ENCODE results near the gene PIWIL4.
A peak's percentile ranks its signal among the peaks of the same experiment; 100 is the strongest.

The PIWIL4 gene

DNA sequence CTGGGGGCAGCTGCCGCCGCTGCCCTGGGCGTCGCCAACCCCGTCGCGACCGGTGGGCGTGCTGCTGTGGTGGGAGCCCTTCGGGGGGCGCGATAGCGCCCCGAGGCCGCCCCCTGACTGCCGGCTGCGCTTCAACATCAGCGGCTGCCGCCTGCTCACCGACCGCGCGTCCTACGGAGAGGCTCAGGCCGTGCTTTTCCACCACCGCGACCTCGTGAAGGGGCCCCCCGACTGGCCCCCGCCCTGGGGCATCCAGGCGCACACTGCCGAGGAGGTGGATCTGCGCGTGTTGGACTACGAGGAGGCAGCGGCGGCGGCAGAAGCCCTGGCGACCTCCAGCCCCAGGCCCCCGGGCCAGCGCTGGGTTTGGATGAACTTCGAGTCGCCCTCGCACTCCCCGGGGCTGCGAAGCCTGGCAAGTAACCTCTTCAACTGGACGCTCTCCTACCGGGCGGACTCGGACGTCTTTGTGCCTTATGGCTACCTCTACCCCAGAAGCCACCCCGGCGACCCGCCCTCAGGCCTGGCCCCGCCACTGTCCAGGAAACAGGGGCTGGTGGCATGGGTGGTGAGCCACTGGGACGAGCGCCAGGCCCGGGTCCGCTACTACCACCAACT lies 22.4 kb upstream of the PIWIL4 start:
- POLR2A ChIA-PET, result interaction anchor here (0.6 to 1.3 kb wide), 6 partner anchors 9 to 416 kb away, joined by 3 to 4 read pairs (median 3); partner anchors contain the start of gene PANX1
- CTCF ChIA-PET, result no interaction called here
- DNase-seq (ENCODE audit: extremely low spot score), result no peak
- TF ChIP-seq FOXK2 (IDR thresholded peaks at IDR 0.05) (no peak), FOXA1 (IDR thresholded peaks at IDR 0.05) (no peak), HDGF (IDR thresholded peaks at IDR 0.05; ENCODE audit: borderline replicate concordance) (no peak), SUZ12 (IDR thresholded peaks at IDR 0.05) (no peak), BHLHE40 (IDR thresholded peaks at IDR 0.05; ENCODE audit: borderline replicate concordance) (no peak), ARNT (IDR thresholded peaks at IDR 0.05) (no peak), TARDBP (IDR thresholded peaks at IDR 0.05) (no peak), ELF4 (IDR thresholded peaks at IDR 0.05) (no peak), CTBP1 (IDR thresholded peaks at IDR 0.05; ENCODE audit: borderline replicate concordance) (no peak), FOXM1 (IDR thresholded peaks at IDR 0.05; ENCODE audit: borderline replicate concordance) (no peak), NFRKB (IDR thresholded peaks at IDR 0.05) (no peak), L3MBTL2 (conservative IDR thresholded peaks at IDR 0.05) (no peak), SP1 (IDR thresholded peaks at IDR 0.05) (no peak), LEF1 (IDR thresholded peaks at IDR 0.05; ENCODE audit: borderline replicate concordance) (no peak), ZNF384 (IDR thresholded peaks at IDR 0.05) (no peak)
- TF ChIP-seq, protein P1, sequence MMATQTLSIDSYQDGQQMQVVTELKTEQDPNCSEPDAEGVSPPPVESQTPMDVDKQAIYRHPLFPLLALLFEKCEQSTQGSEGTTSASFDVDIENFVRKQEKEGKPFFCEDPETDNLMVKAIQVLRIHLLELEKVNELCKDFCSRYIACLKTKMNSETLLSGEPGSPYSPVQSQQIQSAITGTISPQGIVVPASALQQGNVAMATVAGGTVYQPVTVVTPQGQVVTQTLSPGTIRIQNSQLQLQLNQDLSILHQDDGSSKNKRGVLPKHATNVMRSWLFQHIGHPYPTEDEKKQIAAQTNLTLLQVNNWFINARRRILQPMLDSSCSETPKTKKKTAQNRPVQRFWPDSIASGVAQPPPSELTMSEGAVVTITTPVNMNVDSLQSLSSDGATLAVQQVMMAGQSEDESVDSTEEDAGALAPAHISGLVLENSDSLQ (IDR thresholded peaks at IDR 0.05), result no peak

DNA sequence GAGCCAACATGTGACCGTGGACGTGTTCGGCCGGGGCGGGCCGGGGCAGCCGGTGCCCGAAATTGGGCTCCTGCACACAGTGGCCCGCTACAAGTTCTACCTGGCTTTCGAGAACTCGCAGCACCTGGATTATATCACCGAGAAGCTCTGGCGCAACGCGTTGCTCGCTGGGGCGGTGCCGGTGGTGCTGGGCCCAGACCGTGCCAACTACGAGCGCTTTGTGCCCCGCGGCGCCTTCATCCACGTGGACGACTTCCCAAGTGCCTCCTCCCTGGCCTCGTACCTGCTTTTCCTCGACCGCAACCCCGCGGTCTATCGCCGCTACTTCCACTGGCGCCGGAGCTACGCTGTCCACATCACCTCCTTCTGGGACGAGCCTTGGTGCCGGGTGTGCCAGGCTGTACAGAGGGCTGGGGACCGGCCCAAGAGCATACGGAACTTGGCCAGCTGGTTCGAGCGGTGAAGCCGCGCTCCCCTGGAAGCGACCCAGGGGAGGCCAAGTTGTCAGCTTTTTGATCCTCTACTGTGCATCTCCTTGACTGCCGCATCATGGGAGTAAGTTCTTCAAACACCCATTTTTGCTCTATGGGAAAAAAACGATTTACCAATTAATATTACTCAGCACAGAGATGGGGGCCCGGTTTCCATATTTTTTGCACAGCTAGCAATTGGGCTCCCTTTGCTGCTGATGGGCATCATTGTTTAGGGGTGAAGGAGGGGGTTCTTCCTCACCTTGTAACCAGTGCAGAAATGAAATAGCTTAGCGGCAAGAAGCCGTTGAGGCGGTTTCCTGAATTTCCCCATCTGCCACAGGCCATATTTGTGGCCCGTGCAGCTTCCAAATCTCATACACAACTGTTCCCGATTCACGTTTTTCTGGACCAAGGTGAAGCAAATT lies 21.7 kb upstream of the PIWIL4 start:
- DNase-seq (ENCODE audit: extremely low spot score), result no peak
- TF ChIP-seq SP1 (IDR thresholded peaks at IDR 0.05) (no peak), CTBP1 (IDR thresholded peaks at IDR 0.05; ENCODE audit: borderline replicate concordance) (no peak), HDGF (IDR thresholded peaks at IDR 0.05; ENCODE audit: borderline replicate concordance) (no peak), L3MBTL2 (conservative IDR thresholded peaks at IDR 0.05) (no peak), LEF1 (IDR thresholded peaks at IDR 0.05; ENCODE audit: borderline replicate concordance) (no peak), FOXM1 (IDR thresholded peaks at IDR 0.05; ENCODE audit: borderline replicate concordance) (no peak), ZNF384 (IDR thresholded peaks at IDR 0.05) (no peak), ARNT (IDR thresholded peaks at IDR 0.05) (no peak), TARDBP (IDR thresholded peaks at IDR 0.05) (no peak), BHLHE40 (IDR thresholded peaks at IDR 0.05; ENCODE audit: borderline replicate concordance) (no peak), FOXK2 (IDR thresholded peaks at IDR 0.05) (no peak), NFRKB (IDR thresholded peaks at IDR 0.05) (no peak), ELF4 (IDR thresholded peaks at IDR 0.05) (no peak)
- TF ChIP-seq, protein P1 (IDR thresholded peaks at IDR 0.05), result no peak
- ChIA-PET CTCF (no interaction called here), POLR2A (no interaction called here)

DNA sequence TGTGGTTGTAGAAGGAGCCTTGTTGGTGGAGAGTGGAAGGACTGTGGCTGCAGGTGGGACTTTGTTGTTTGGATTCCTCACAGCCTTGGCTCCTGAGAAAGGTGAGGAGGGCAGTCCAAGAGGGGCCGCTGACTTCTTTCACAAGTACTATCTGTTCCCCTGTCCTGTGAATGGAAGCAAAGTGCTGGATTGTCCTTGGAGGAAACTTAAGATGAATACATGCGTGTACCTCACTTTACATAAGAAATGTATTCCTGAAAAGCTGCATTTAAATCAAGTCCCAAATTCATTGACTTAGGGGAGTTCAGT lies 21.1 kb upstream of the PIWIL4 start:
- TF ChIP-seq SP1 (IDR thresholded peaks at IDR 0.05), result no peak
- TF ChIP-seq FOXM1 (IDR thresholded peaks at IDR 0.05; ENCODE audit: borderline replicate concordance), result no peak
- no peak for TF ChIP-seq NFRKB (IDR thresholded peaks at IDR 0.05)
- TF ChIP-seq, protein P1 (IDR thresholded peaks at IDR 0.05), result no peak
- TF ChIP-seq ELF4 (IDR thresholded peaks at IDR 0.05), result no peak
- no peak for TF ChIP-seq HDGF (IDR thresholded peaks at IDR 0.05; ENCODE audit: borderline replicate concordance)
- TF ChIP-seq ARNT (IDR thresholded peaks at IDR 0.05), result no peak
- no peak for TF ChIP-seq L3MBTL2 (conservative IDR thresholded peaks at IDR 0.05)
- TF ChIP-seq ZNF384 (IDR thresholded peaks at IDR 0.05), result no peak
- TF ChIP-seq TARDBP (IDR thresholded peaks at IDR 0.05), result no peak
- TF ChIP-seq LEF1 (IDR thresholded peaks at IDR 0.05; ENCODE audit: borderline replicate concordance), result no peak
- no peak for TF ChIP-seq FOXK2 (IDR thresholded peaks at IDR 0.05)
- TF ChIP-seq SUZ12 (IDR thresholded peaks at IDR 0.05), result no peak
- no peak for TF ChIP-seq CTBP1 (IDR thresholded peaks at IDR 0.05; ENCODE audit: borderline replicate concordance)
- no peak for TF ChIP-seq FOXA1 (IDR thresholded peaks at IDR 0.05)
- ChIA-PET POLR2A (no interaction called here), CTCF (no interaction called here)
- no peak for DNase-seq (ENCODE audit: extremely low spot score)

DNA sequence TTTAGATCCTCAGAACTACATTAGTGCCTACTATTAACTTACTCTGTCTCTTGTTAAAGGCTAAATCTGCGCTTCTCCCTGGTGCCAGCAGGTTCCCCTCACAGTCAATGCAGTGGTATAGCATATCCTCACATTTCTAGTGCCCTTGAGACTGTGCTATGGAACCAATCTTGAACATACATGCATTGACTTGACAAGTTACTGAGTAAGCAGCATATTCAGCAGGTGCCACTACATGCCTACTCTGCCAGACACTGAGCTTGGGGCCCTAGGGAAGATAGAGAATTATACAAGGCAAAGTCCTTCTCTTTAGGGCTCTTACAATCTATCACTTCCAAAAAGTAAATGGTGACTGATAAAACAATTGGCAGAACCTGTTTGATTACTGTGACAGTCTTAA lies 20.3 kb upstream of the PIWIL4 start:
- no peak for DNase-seq (ENCODE audit: extremely low spot score)
- TF ChIP-seq, protein P1 (IDR thresholded peaks at IDR 0.05), result peak; percentile 28; the same call in 1 of the 2 replicates
- no peak for TF ChIP-seq HDGF (IDR thresholded peaks at IDR 0.05; ENCODE audit: borderline replicate concordance)
- ChIA-PET POLR2A (no interaction called here), CTCF (no interaction called here)

DNA sequence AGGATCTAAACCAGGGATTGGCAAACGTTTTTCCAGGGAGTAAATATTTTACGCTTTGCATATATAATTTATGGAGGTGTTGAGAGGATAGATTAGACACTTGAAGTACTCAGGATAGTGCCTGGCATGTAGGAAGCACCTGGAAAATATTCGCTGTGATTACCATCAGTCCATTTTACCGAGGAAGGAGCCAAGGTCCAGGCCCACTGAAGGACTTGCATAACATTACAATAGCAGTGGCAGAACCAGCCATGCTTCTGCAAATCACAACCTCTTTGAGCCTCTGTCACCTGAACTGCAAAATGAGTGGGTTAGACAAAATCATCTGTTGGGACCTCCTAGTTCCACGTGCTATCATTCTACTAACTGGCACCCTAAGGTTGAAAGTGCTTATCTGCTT lies 18.0 kb upstream of the PIWIL4 start:
- TF ChIP-seq, protein P1 (IDR thresholded peaks at IDR 0.05), result no peak
- TF ChIP-seq SP1 (IDR thresholded peaks at IDR 0.05), result no peak
- TF ChIP-seq CTBP1 (IDR thresholded peaks at IDR 0.05; ENCODE audit: borderline replicate concordance), result no peak
- no peak for TF ChIP-seq ARNT (IDR thresholded peaks at IDR 0.05)
- no peak for TF ChIP-seq HDGF (IDR thresholded peaks at IDR 0.05; ENCODE audit: borderline replicate concordance)
- TF ChIP-seq ZNF384 (IDR thresholded peaks at IDR 0.05), result no peak
- TF ChIP-seq FOXM1 (IDR thresholded peaks at IDR 0.05; ENCODE audit: borderline replicate concordance), result no peak
- TF ChIP-seq SUZ12 (IDR thresholded peaks at IDR 0.05), result no peak
- TF ChIP-seq ELF4 (IDR thresholded peaks at IDR 0.05), result no peak
- no peak for TF ChIP-seq BHLHE40 (IDR thresholded peaks at IDR 0.05; ENCODE audit: borderline replicate concordance)
- CTCF ChIA-PET, result interaction anchor here (1.2 kb wide), 1 partner anchor 9 kb away, joined by 3 read pairs; no protein-coding TSS in a partner anchor
- POLR2A ChIA-PET, result no interaction called here
- no peak for DNase-seq (ENCODE audit: extremely low spot score)

All from HEK293T (cell line).